NCI-H446 (cell line): Measurements from ENCODE around the gene AIM2.
"Not testable (repeated sequence)": the region's sequence is repeated elsewhere in the genome, so short reads cannot be mapped to it uniquely, and the experiment has no call there.

Experiments
- DNase-seq, 2 experiments: peaks; one replicate each; lab custom pipeline; 2025; lab: John Stamatoyannopoulos, UW

Gene AIM2

GRCh38 chr1:159076438-159077119 is at the start of gene AIM2:
Gene AIM2, minus strand, starts transcription at chr1:159076766. Its CDS starts 3,267 bp downstream, at chr1:159073499.
- no peak for DNase-seq

- no peak for DNase-seq
These were observed 47.0 kb upstream of the AIM2 start for GRCh38 chr1:159123587-159123986.

- peak; percentile 17 to 37 for DNase-seq
These were observed 45.5 kb upstream of the AIM2 start for GRCh38 chr1:159122005-159122621.

GRCh38 chr1:159121526-159121925 is 45.0 kb upstream of the AIM2 start:
- no peak for DNase-seq

GRCh38 chr1:159120317-159120716 is 43.8 kb upstream of the AIM2 start:
- DNase-seq, result no peak

- DNase-seq, result no peak
These were observed 37.2 kb upstream of the AIM2 start for GRCh38 chr1:159113596-159114433.

- not testable (repeated sequence) for DNase-seq
These were observed 26.5 kb upstream of the AIM2 start for GRCh38 chr1:159103021-159103420.

- DNase-seq, result no peak
These were observed 24.0 kb upstream of the AIM2 start for GRCh38 chr1:159100589-159100988.

GRCh38 chr1:159098596-159098995 is 22.0 kb upstream of the AIM2 start:
- no peak for DNase-seq

GRCh38 chr1:159092036-159092760 is 15.6 kb upstream of the AIM2 start:
- DNase-seq, result no peak

- DNase-seq, result no peak
These were observed 15.1 kb upstream of the AIM2 start for GRCh38 chr1:159091607-159092031.

- DNase-seq, result no peak
These were observed 14.6 kb upstream of the AIM2 start for GRCh38 chr1:159091180-159091560.

- DNase-seq, result no peak
These were observed 14.0 kb upstream of the AIM2 start for GRCh38 chr1:159090286-159091179.

- DNase-seq, result peak in 1 of 2 experiments; percentile 13
These were observed 12.7 kb upstream of the AIM2 start for GRCh38 chr1:159089184-159089791.

GRCh38 chr1:159088546-159089183 is 12.1 kb upstream of the AIM2 start:
- no peak for DNase-seq

GRCh38 chr1:159088050-159088449 is 11.5 kb upstream of the AIM2 start:
- DNase-seq, result peak in 1 of 2 experiments; percentile 34

- no peak for DNase-seq
These were observed 8.3 kb upstream of the AIM2 start for GRCh38 chr1:159084867-159085266.

GRCh38 chr1:159084152-159084551 is 7.6 kb upstream of the AIM2 start:
- DNase-seq, result no peak

GRCh38 chr1:159083013-159083412 is 6.4 kb upstream of the AIM2 start:
- no peak for DNase-seq

- peak in 1 of 2 experiments; percentile 29 for DNase-seq
These were observed 5.1 kb upstream of the AIM2 start for GRCh38 chr1:159081626-159082025.
